Breast epithelium (tissue), 4 donors: ENCODE data around the gene MYPOP. TPM values are rescaled to one million over a fixed set of nuclear protein-coding genes. Genes with fewer than 3 reads are reported as not detected.

Experiments
- DNase-seq, 2 donors: peaks; one replicate each; pipeline ENCODE4 v3.0.0-alpha.2; 2019; ENCODE audit warnings: low spot score in 2 of 2
- H3K27ac ChIP-seq, 2 donors: fragments of 200-600 bp; sonication (generic) in 1 of 2; one replicate each; pipeline ENCODE4 v1.5.1; 2016 to 2019; ENCODE audit warnings: mild to moderate bottlenecking in 1 of 2
- H3K27me3 ChIP-seq, 2 donors: fragments of 200-600 bp; sonication (generic) in 1 of 2; one replicate each; pipeline versions ENCODE4 v1.5.1 to v1.6.0; 2017 to 2019; ENCODE audit warnings: control low read depth in 1 of 2, mild to moderate bottlenecking in 1 of 2
- H3K36me3 ChIP-seq: fragments of 200-600 bp; one replicate; pipeline ENCODE4 v1.5.1; 2019
- H3K4me1 ChIP-seq, 2 donors: fragments of 200-600 bp; sonication (generic); one replicate each; pipeline ENCODE4 v1.5.1; 2016 to 2019; ENCODE audit warnings: control low read depth in 1 of 2
- H3K4me3 ChIP-seq, 3 donors: fragments of 200-600 bp; sonication (generic); 1 replicate in 2 of 3; 2 replicates in 1 of 3; pipeline ENCODE4 v1.5.1; 2016 to 2019; ENCODE audit warnings: mild to moderate bottlenecking in 3 of 3, moderate library complexity in 2 of 3
- H3K9me3 ChIP-seq, 2 donors: fragments of 200-600 bp; sonication (generic) in 1 of 2; one replicate each; pipeline ENCODE4 v1.5.1; 2016 to 2019; ENCODE audit warnings: control low read depth in 1 of 2
- CTCF ChIP-seq, 3 donors: fragments of 450-650 bp; IDR thresholded peaks; one replicate each; pipeline ENCODE4 v1.5.1; 2016 to 2017; ENCODE audit warnings: antibody characterized with exemption in 3 of 3, mild to moderate bottlenecking in 3 of 3, moderate library complexity in 3 of 3
- POLR2A ChIP-seq: fragments of 450-650 bp; IDR thresholded peaks from one replicate; pipeline ENCODE4 v1.6.1; 2016; ENCODE audit warnings: antibody characterized with exemption, mild to moderate bottlenecking, moderate library complexity
- POLR2AphosphoS5 ChIP-seq, 3 donors: sonication (generic); formaldehyde crosslinking; IDR thresholded peaks; one replicate each; pipeline ENCODE4 v1.6.1; 2017; ENCODE audit warnings: antibody characterized with exemption in 3 of 3
- intact Hi-C: fragments of 100-400 bp; cut with DNase I; formaldehyde crosslinking; loops from one replicate; pipeline ENCODE4 v1.15.1; 2023; ENCODE audit warnings: low total_unique reads
- total RNA-seq, 3 donors: library from RNA; depleted of rRNA; stranded (reverse); fragments of >200 nt; gene quantifications; one replicate each; pipeline ENCODE4 v1.1.0, GENCODE V29; 2016

Gene MYPOP
- total RNA-seq, 3 donors from 2014 or later: 2.0 to 5.9 (median 2.4) TPM

DNA sequence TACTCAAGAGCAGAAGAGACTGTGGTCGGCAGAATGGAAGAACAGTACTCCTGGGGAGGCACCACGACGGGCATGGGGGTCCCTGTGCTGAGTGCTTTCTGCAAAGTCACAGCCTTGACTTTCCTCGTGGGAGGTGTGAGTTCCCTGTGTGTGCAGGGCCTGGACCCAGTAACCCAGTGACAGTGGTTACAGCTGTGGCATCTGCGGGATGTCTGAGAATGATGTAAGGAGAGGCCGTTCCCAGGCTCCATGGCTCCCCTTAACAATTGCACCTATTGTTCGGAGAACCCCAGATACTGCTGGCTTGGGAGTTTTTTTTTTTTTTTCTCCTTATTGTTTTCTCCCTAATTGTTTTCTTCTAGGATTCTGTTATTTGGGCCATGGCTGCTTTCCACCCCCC is 17.3 kb upstream of the MYPOP start:
- H3K27ac ChIP-seq: no peak overlapping the region
- intact Hi-C loops: no loop called here
- H3K4me1 ChIP-seq: no peaks in the 10 kb centered on the region
- peak in 1 of 2 donors; percentile 31 for DNase-seq
- no peak for TF ChIP-seq POLR2A
- TF ChIP-seq CTCF (IDR thresholded peaks at IDR 0.05): no peak
- no peak for TF ChIP-seq POLR2AphosphoS5 (IDR thresholded peaks at IDR 0.05)
- H3K4me3 ChIP-seq: no peak overlapping the region
- H3K27me3 ChIP-seq: no peaks in the 10 kb centered on the region
- no peaks in the 10 kb centered on the region for H3K36me3 ChIP-seq
- no peaks in the 10 kb centered on the region for H3K9me3 ChIP-seq

- TF ChIP-seq CTCF (IDR thresholded peaks at IDR 0.05) (no peak), POLR2AphosphoS5 (IDR thresholded peaks at IDR 0.05) (no peak), POLR2A (no peak)
- Histone ChIP-seq H3K36me3 (no peaks in the 10 kb centered on the region), H3K27ac (no peak overlapping the region), H3K9me3 (no peaks in the 10 kb centered on the region), H3K4me1 (no peaks in the 10 kb centered on the region), H3K27me3 (peaks cover 0 to 4% of the 10 kb centered on the region in 2 donors), H3K4me3 (no peak overlapping the region)
- intact Hi-C loops: no loop called here
- no peak for DNase-seq
Observed at GRCh38 chr19:45918721-45919120, 16.3 kb upstream of the MYPOP start.

DNA sequence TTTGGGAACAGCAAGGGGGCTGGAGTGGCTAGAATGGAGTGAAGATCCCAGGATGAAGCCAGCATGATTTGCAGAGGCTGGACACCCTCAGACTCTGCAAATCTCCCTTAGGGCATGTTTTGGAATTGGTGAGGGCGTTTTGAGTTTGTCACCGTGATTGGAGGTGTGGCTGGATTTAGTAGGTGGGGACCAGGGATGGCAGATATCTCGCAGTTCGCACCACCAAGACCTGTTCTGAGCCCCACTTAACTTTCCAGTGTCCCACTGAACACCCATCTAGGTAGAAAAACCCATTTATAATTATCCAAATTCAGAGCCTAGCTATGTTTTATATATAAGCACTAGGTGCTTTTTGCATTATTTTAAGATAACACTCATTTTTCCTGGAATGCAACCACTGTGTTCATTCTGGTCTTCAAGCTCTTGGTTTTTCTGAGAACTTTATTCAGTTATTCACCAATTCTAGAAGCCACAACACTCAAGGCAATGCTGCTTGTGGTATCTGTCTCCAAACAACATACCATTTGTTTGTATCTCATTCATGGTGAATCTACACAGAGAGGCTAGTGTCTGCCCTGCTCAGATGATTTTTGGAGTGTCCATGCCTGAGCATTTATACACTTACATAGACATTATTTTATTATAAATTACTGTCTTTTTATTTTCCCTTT is 15.1 kb upstream of the MYPOP start:
- no peak for TF ChIP-seq POLR2AphosphoS5 (IDR thresholded peaks at IDR 0.05)
- Histone ChIP-seq H3K27me3 (peaks cover 0 to 7% of the 10 kb centered on the region in 2 donors), H3K36me3 (no peaks in the 10 kb centered on the region), H3K4me1 (no peaks in the 10 kb centered on the region), H3K27ac (no peak overlapping the region), H3K4me3 (no peak overlapping the region), H3K9me3 (no peaks in the 10 kb centered on the region)
- DNase-seq: no peak
- intact Hi-C loops: no loop called here

DNA sequence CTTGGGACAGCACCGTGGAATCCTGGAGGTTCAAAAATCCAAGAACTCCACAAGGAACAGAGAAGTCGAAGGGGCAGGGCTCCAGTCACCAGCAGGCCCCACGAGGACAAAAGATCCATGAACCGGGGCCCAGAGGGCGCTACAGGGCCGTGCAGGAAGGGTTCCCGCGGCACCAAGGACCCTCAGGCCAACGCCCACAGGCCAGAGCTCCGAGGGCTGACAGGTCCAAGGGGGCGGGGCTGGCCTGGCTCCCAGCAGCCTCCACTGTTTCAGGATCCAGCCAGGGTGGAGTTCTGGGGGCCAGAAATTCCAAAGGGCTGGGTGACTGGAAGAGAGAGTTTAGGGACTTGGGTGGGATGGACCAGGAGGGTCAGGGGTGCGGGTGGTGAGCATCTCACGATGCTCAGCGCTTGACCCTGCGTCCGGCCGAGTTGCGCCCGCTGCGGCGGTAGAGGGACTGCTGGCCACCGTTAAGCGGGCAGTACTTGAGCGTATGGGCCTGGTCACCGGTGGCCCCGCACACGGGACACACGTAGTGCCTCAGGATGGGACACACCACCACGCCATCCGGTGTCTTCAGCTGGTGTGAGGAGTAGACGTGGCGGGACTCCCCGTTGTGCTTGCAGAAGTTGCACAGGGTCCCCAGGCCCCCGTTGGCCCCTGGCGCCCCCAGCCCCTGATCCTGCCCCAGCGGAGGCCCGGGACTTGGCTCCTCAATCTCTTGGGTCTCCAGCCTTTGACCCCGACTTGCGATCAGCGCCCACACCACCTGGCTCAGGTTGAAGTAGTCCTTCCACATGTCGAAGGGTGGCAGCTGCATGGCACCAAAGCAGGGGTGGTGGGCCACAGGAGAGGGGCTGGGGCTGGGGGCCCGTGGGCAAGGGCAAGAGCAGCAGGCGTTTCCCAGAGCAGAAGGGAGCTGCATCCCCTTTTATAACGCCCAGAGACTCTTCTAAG is 11.7 kb upstream of the MYPOP start, which contains the start of gene NANOS2:
NANOS2 (minus strand) TSS at position 905 of the 957 bp plus-strand sequence; CDS start at position 820, 85 bp downstream.
- H3K36me3 ChIP-seq: no peaks in the 10 kb centered on the region
- H3K4me3 ChIP-seq: no peak within 1 kb of the TSS
- intact Hi-C loops: no loop called here
- H3K9me3 ChIP-seq: no peaks in the 10 kb centered on the region
- no peak within 1 kb of the TSS for H3K27ac ChIP-seq
- TF ChIP-seq POLR2A (no peak), CTCF (IDR thresholded peaks at IDR 0.05) (no peak), POLR2AphosphoS5 (IDR thresholded peaks at IDR 0.05) (no peak)
- no peak for DNase-seq
- H3K4me1 ChIP-seq: no peaks in the 10 kb centered on the region
- peaks cover 0 to 11% of the 10 kb centered on the region in 2 donors for H3K27me3 ChIP-seq

GRCh38 chr19:45911291-45911690 is 8.9 kb upstream of the MYPOP start:
- H3K27ac ChIP-seq: no peak overlapping the region
- no peaks in the 10 kb centered on the region for H3K4me1 ChIP-seq
- H3K9me3 ChIP-seq: no peaks in the 10 kb centered on the region
- no peaks in the 10 kb centered on the region for H3K36me3 ChIP-seq
- peaks cover 0 to 11% of the 10 kb centered on the region in 2 donors for H3K27me3 ChIP-seq
- intact Hi-C loops: no loop called here
- TF ChIP-seq POLR2AphosphoS5 (IDR thresholded peaks at IDR 0.05) (no peak), POLR2A (no peak), CTCF (IDR thresholded peaks at IDR 0.05) (no peak)
- H3K4me3 ChIP-seq: no peak overlapping the region
- DNase-seq: no peak
